Measurements from ENCODE around the gene TDRD12.
"Not testable (repeated sequence)": the region's sequence is repeated elsewhere in the genome, so short reads cannot be mapped to it uniquely, and the experiment has no call there.

DNA sequence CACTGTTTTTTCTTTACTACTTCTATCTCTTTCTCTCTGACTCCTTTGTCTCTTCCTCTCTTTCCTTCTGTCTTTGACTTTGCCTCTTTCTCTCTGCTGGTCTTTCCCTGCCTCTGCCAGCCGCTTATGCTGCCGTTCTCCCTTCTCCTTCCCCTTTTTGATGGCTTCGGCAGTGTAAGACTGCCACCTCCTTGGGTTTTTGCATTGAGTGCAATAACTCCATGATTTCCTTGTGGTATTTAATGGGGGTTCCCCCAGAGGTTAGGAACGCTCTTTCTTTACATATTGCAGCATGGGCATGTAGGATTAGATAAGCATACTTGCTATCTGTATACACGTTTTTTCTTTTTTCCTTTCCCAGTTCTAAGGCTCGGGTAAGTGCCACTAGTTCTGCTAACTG is 24.1 kb upstream of the TDRD12 start:
- TF ChIP-seq, protein P1, sequence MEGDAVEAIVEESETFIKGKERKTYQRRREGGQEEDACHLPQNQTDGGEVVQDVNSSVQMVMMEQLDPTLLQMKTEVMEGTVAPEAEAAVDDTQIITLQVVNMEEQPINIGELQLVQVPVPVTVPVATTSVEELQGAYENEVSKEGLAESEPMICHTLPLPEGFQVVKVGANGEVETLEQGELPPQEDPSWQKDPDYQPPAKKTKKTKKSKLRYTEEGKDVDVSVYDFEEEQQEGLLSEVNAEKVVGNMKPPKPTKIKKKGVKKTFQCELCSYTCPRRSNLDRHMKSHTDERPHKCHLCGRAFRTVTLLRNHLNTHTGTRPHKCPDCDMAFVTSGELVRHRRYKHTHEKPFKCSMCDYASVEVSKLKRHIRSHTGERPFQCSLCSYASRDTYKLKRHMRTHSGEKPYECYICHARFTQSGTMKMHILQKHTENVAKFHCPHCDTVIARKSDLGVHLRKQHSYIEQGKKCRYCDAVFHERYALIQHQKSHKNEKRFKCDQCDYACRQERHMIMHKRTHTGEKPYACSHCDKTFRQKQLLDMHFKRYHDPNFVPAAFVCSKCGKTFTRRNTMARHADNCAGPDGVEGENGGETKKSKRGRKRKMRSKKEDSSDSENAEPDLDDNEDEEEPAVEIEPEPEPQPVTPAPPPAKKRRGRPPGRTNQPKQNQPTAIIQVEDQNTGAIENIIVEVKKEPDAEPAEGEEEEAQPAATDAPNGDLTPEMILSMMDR (IDR thresholded peaks at IDR 0.05): not testable (repeated sequence)
- not testable (repeated sequence) for TF ChIP-seq POLR2A, POLR2AphosphoS5 (IDR thresholded peaks at IDR 0.05)

Data from sigmoid colon (tissue), 4 donors.